ENCODE data around the gene GRIA1. TPM values are rescaled to one million over a fixed set of nuclear protein-coding genes. Genes with fewer than 3 reads are reported as not detected.
A peak's percentile ranks its signal among the peaks of the same experiment; 100 is the strongest.

Gene GRIA1
- total and polyA plus RNA-seq, 8 donors: 2.9 to 20.2 (median 11.2) TPM

DNA sequence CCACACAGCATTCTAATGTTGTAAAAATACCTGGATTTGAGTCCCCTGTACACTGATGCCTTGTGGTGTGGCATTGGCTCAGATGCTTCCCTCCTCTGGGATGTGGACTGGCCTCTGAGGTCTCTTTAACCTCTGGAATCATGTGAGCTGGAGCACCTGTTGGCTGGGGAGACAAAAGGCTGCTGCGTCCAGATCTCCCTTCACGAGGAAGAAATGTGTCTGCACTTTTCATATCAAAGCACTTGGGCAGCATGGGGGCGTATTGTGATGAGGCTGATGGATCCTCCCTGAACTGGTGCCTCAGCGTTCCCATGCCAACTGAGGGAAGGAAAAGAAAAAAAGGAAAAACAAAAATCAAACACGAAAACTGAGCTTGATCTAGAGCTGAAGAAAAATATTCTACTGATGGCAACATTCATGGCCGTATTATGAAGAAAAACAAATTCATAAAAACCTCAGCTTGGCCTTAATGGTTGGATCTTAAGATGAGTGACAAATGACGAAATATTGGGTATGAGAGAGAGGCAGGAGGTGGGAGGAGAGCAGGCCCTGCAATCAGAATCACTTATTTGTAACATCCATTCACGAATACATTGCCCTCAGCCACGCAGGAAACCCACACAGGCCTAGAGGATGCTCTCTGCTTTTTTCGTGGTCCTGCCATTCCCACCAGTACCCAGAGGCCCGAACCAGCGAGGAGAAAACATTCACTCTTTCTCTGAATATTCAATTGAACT is 26.2 kb downstream of the GRIA1 start:
- ATAC-seq (no peak), DNase-seq (no peak)
- Histone ChIP-seq H3K4me1 (no peaks in the 10 kb centered on the region), H3K36me3 (no peaks in the 10 kb centered on the region), H3K4me3 (no peak overlapping the region), H3K27ac (no peak overlapping the region), H3K27me3 (no peaks in the 10 kb centered on the region), H3K9me3 (peaks cover 0 to 7% of the 10 kb centered on the region in 2 donors)
- intact Hi-C loops (cut with DNase I): no loop called here
- TF ChIP-seq, protein P1, sequence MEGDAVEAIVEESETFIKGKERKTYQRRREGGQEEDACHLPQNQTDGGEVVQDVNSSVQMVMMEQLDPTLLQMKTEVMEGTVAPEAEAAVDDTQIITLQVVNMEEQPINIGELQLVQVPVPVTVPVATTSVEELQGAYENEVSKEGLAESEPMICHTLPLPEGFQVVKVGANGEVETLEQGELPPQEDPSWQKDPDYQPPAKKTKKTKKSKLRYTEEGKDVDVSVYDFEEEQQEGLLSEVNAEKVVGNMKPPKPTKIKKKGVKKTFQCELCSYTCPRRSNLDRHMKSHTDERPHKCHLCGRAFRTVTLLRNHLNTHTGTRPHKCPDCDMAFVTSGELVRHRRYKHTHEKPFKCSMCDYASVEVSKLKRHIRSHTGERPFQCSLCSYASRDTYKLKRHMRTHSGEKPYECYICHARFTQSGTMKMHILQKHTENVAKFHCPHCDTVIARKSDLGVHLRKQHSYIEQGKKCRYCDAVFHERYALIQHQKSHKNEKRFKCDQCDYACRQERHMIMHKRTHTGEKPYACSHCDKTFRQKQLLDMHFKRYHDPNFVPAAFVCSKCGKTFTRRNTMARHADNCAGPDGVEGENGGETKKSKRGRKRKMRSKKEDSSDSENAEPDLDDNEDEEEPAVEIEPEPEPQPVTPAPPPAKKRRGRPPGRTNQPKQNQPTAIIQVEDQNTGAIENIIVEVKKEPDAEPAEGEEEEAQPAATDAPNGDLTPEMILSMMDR (IDR thresholded peaks at IDR 0.05): no peak

DNA sequence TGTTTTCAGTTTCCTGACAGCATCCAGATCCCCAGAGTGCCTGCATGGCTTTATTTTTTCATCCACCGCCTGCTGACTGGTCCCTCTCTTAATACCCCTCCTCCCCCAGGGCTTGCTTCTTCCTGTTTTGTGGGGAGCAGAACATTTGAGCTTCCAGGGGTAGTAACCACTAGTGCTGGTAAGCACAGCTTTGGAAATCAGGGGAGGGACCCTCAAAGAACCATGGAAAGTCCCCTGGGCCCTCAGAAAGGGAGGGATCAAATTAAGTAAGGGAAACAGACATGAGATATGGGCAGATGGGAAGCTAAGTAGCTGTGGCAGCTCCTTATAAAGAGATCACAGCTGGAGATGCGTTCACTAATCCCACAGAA is 26.8 kb downstream of the GRIA1 start:
- no peak overlapping the region for H3K4me3 ChIP-seq
- no peaks in the 10 kb centered on the region for H3K4me1 ChIP-seq
- DNase-seq (no peak), ATAC-seq (no peak)
- intact Hi-C loops (cut with DNase I): no loop called here
- no peaks in the 10 kb centered on the region for H3K36me3 ChIP-seq
- no peaks in the 10 kb centered on the region for H3K27me3 ChIP-seq
- TF ChIP-seq, protein P1 (IDR thresholded peaks at IDR 0.05): no peak
- H3K9me3 ChIP-seq: peaks cover 0 to 7% of the 10 kb centered on the region in 2 donors
- no peak overlapping the region for H3K27ac ChIP-seq

DNA sequence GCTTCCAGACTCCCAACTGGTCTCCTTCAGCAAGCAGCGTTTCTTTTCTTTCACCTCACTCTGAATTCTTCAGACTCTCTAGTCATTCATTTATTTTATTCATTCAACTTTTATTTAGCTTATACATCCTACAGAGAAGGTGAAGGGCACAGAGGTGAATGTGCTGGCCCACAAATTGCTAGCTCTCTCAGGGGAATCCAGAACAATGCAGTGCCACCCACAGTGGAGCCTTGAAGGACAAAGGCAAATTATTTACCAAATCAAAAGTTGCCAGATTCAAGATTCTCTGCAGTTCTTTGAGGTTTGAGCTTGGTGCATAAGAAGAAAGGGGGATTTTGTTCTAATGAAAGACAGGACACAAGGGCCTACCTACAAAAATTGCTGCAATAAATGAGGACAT is 29.7 kb downstream of the GRIA1 start:
- intact Hi-C loops (cut with DNase I): no loop called here
- ATAC-seq: no peak
- no peak overlapping the region for H3K27ac ChIP-seq

DNA sequence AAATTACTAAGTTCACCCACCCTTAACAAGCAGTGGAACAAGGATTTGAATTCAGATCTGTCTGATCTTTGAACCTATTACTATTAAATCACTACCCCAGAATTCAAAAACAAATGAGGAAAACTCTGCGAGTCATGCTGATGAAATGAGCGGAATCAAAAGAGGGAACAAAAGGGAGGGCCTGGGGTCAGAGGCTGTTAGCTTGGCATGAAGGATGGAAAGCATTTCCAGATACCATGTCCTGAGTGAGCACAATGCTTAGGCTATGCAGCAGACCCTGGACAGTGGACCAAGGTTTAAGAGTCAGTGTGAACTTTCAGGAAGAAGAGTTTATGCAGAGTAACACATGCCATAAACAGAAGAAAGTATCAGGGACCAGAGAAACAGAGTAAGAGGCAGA is 30.5 kb downstream of the GRIA1 start:
- intact Hi-C loops (cut with DNase I): no loop called here
- no peak for ATAC-seq

More for the DNA sequence above, 29.7 kb downstream of the GRIA1 start:
- Histone ChIP-seq H3K36me3 (no peaks in the 10 kb centered on the region), H3K9me3 (no peaks in the 10 kb centered on the region), H3K4me1 (no peaks in the 10 kb centered on the region), H3K27me3 (no peaks in the 10 kb centered on the region), H3K4me3 (no peak overlapping the region)
- no peak for DNase-seq
- TF ChIP-seq, protein P1 (IDR thresholded peaks at IDR 0.05): no peak

DNA sequence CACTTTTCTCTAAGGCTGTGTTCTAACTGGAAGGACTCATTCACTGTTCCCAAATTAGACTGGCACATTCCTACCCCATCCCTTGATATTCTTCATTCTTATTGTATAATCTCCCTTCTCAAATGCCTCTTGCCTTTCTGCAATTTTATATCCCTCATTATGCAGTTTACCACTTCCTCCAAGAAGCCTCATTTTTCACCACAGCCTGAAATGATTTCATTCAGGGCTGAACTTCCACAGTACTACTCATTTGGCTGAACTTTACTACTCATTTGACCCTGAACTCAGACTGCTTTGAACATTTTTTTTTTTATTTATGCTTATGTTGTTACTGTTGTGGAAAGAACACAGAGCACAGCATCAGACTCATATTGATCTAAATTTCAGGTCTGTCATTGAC is 32.7 kb downstream of the GRIA1 start:
- no peaks in the 10 kb centered on the region for H3K36me3 ChIP-seq
- H3K9me3 ChIP-seq: no peaks in the 10 kb centered on the region
- ATAC-seq (no peak), DNase-seq (no peak)
- H3K4me1 ChIP-seq: no peaks in the 10 kb centered on the region
- H3K4me3 ChIP-seq: no peak overlapping the region
- H3K27me3 ChIP-seq: no peaks in the 10 kb centered on the region
- TF ChIP-seq, protein P1 (IDR thresholded peaks at IDR 0.05): no peak
- H3K27ac ChIP-seq: peak overlapping the region in 1 of 2 donors; percentile 8
- intact Hi-C loops (cut with DNase I): no loop called here

More for the DNA sequence above, 30.5 kb downstream of the GRIA1 start:
- H3K4me1 ChIP-seq: no peaks in the 10 kb centered on the region
- TF ChIP-seq, protein P1 (IDR thresholded peaks at IDR 0.05): no peak
- no peak overlapping the region for H3K27ac ChIP-seq
- DNase-seq: no peak
- no peak overlapping the region for H3K4me3 ChIP-seq
- no peaks in the 10 kb centered on the region for H3K9me3 ChIP-seq
- no peaks in the 10 kb centered on the region for H3K27me3 ChIP-seq
- H3K36me3 ChIP-seq: no peaks in the 10 kb centered on the region
